ENCODE measurements around the gene SMIM20. TPM values are rescaled to one million over a fixed set of nuclear protein-coding genes. Genes with fewer than 3 reads are reported as not detected.

The SMIM20 gene
- total and polyA plus RNA-seq, 2 of the 4 experiments (the other 2 are of a cell fraction): 13.6 to 23.1 TPM

DNA sequence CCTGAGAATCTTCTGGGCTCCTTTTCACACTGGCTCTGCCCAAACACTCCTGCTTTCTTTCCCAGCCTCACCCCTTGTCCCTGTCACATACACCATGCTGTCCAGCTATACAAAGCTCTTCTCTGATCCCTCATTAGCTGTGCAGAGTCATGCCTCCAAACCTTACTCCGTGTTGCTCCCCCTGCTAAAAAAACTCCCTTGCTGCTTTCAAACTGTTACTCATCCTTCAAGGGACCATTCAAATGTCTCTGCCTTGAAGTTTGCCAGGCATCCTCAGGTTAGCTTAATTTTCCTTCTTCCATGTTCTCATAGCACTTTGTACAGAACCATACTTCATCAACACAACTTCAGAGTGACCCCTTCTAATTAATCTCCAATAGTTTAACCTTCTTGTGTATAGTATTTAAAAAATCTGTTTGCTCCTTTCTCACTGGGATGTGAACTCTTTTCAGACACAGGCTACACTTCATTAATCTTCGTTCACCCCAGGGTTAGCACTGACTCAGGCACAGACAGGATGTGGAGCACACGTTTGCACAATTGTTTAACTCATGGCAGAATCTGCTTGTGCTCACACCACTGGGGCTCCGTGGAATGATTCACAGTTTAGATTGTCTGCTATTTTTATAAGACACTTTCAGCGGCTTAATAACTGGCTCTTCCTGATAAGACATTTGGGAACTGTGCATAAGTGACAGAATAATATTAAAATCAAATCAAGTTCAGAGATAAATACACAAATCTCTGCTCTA lies 29.8 kb upstream of the SMIM20 start (continued):
- TF ChIP-seq RCOR1 (IDR thresholded peaks at IDR 0.05; ENCODE audit: insufficient replicate concordance, low read length) (no peak), POLR2A (IDR thresholded peaks at IDR 0.05; ENCODE audit: low read depth, low read length) (no peak), CHD1 (IDR thresholded peaks at IDR 0.05; ENCODE audit: low read depth, low read length) (no peak)

DNA sequence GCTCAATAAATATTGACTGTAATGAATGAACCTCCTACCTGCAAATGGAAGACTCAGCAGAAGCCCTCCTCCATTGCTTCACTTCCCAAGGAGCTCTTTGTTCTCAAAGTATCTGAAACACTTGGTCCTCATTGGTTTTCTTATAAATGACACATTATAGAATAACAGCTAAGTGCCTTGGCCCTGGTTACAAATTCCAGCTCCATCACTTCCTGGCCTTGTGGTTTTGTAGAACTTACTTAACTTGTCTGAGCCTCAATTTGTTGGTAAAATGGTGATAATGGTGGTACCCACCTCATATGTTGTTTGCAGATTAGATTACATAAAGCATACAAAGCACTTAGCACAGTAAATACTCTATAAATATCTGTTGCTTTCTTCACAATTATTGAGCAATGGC lies 25.2 kb upstream of the SMIM20 start:
- no peak overlapping the region for H3K9ac ChIP-seq (ENCODE audit: low read depth, low read length)
- no peaks in the 10 kb centered on the region for H3K36me3 ChIP-seq (ENCODE audit: control insufficient read depth, insufficient read depth, low read length)
- H4K91ac ChIP-seq (ENCODE audit: insufficient read depth, low read depth, low read length): no peak overlapping the region
- no peak overlapping the region for H3K23ac ChIP-seq (ENCODE audit: low read depth, low read length)
- BruUV-seq (replicated peaks): no TSS peak
- no peaks in the 10 kb centered on the region for H4K20me1 ChIP-seq (ENCODE audit: insufficient read depth, low read length)
- no peak overlapping the region for H3K4ac ChIP-seq (ENCODE audit: low read depth, low read length)
- H2BK5ac ChIP-seq (ENCODE audit: low read depth, low read length, poor library complexity, severe bottlenecking): no peak overlapping the region
- no peak for TF ChIP-seq RAD21 (IDR thresholded peaks at IDR 0.05; ENCODE audit: low read length)
- TF ChIP-seq MXI1 (IDR thresholded peaks at IDR 0.05; ENCODE audit: borderline replicate concordance, low read depth, low read length): no peak
- TF ChIP-seq NFE2L2 (IDR thresholded peaks at IDR 0.05; ENCODE audit: low read depth, low read length): no peak
- TF ChIP-seq BHLHE40 (IDR thresholded peaks at IDR 0.05; ENCODE audit: low read depth, low read length): no peak
- TF ChIP-seq MAFK (IDR thresholded peaks at IDR 0.05; ENCODE audit: low read depth, low read length): no peak
- TF ChIP-seq, protein P1, sequence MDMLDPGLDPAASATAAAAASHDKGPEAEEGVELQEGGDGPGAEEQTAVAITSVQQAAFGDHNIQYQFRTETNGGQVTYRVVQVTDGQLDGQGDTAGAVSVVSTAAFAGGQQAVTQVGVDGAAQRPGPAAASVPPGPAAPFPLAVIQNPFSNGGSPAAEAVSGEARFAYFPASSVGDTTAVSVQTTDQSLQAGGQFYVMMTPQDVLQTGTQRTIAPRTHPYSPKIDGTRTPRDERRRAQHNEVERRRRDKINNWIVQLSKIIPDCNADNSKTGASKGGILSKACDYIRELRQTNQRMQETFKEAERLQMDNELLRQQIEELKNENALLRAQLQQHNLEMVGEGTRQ (IDR thresholded peaks at IDR 0.05; ENCODE audit: low read depth, low read length): no peak
- TF ChIP-seq RFX5 (IDR thresholded peaks at IDR 0.05; ENCODE audit: low read depth, low read length): no peak
- no peak for TF ChIP-seq MAZ (IDR thresholded peaks at IDR 0.05; ENCODE audit: borderline replicate concordance, low read depth, low read length)
- H2AK5ac ChIP-seq (ENCODE audit: low read depth, low read length): no peak overlapping the region
- H3K18ac ChIP-seq (ENCODE audit: low read depth, low read length): no peak overlapping the region
- H3K9me3 ChIP-seq (ENCODE audit: control insufficient read depth, insufficient read depth, low read length): no peaks in the 10 kb centered on the region
- in situ Hi-C loops (cut with MboI; ENCODE audit: low sequenced_read_pairs) (no loop called here), intact Hi-C loops (cut with micrococcal nuclease) (no loop called here), dilution Hi-C loops (cut with HindIII; ENCODE audit: low sequenced_read_pairs, unreplicated experiment) (no loop called here)
- H4K5ac ChIP-seq (ENCODE audit: low read depth, low read length): no peak overlapping the region
- H3K4me2 ChIP-seq (ENCODE audit: low read depth, low read length): no peak overlapping the region
- H3K27me3 ChIP-seq (ENCODE audit: control insufficient read depth, insufficient read depth, low read length): no peaks in the 10 kb centered on the region
- no peak for ATAC-seq (ENCODE audit: low read depth)
- H2BK120ac ChIP-seq (ENCODE audit: low read depth, low read length): no peak overlapping the region
- H4K8ac ChIP-seq (ENCODE audit: low read depth in 2 of 2, low read length in 2 of 2): no peak overlapping the region
- no peak overlapping the region for H3K14ac ChIP-seq (replicated peaks; ENCODE audit: low read depth, low read length)
- H3K4me1 ChIP-seq (ENCODE audit: control insufficient read depth, insufficient read depth, low read length): peaks cover 10% of the 10 kb centered on the region
- no peaks in the 10 kb centered on the region for H3K79me1 ChIP-seq (ENCODE audit: low read depth in 1 of 2, low read length in 2 of 2)
- H2BK20ac ChIP-seq (ENCODE audit: low read depth, low read length): no peak overlapping the region
- peak overlapping the region; percentile 42; the same call in 1 of the 3 replicates for H2BK15ac ChIP-seq (ENCODE audit: low read depth, low read length)
- ChIA-PET POLR2A (ENCODE audit: unreplicated experiment) (no interaction called here), CTCF (interaction anchor here (0.6 kb wide), 1 partner anchor 38 kb away, joined by 3 read pairs; no protein-coding TSS in a partner anchor)
- no peak overlapping the region for H2AFZ ChIP-seq (replicated peaks; ENCODE audit: low read length, poor library complexity)
- H3K9me1 ChIP-seq (ENCODE audit: insufficient read depth, low read length): peaks cover 10% of the 10 kb centered on the region; the same call in 1 of the 2 replicates
- DNase-seq: peak; percentile 39
- no peak overlapping the region for H3K4me3 ChIP-seq (ENCODE audit: insufficient read depth, low read depth, low read length)
- H3K56ac ChIP-seq (ENCODE audit: extremely low read depth, insufficient read depth, low read length): no peak overlapping the region
- H3K27ac ChIP-seq (ENCODE audit: insufficient read depth, low read length): no peak overlapping the region
- H2AK9ac ChIP-seq (replicated peaks; ENCODE audit: low read depth, low read length, poor library complexity): no peak overlapping the region

All from IMR-90 (cell line).